Lung (tissue), 12 donors: ENCODE measurements around the gene RILPL1. TPM values are rescaled to one million over a fixed set of nuclear protein-coding genes. Genes with fewer than 3 reads are reported as not detected.
"Not testable (repeated sequence)": the region's sequence is repeated elsewhere in the genome, so short reads cannot be mapped to it uniquely, and the experiment has no call there.

ENCODE experiments used
- ATAC-seq: fragments of 200-7000 bp; cut with Tn5 transposase; one replicate; pipeline ENCODE4 v1.9.1; 2020; ENCODE audit warnings: moderate number of reproducible peaks; ENCODE audit not compliant: insufficient read depth, low FRiP score
- DNase-seq, 3 donors: peaks; one replicate each; pipeline ENCODE4 v3.0.0-alpha.2; 2013 to 2017
- H3K27ac ChIP-seq, 2 donors: one replicate each; pipeline ENCODE4 v1.5.1; 2013; ENCODE audit warnings: mild to moderate bottlenecking in 2 of 2, moderate library complexity in 2 of 2, control low read depth in 1 of 2, inconsistent platforms in 1 of 2, low read depth in 1 of 2, low read length in 1 of 2
- H3K27me3 ChIP-seq, 3 donors: one replicate each; pipeline ENCODE4 v1.5.1; 2013; ENCODE audit warnings: low read length in 2 of 3; ENCODE audit not compliant: control insufficient read depth in 3 of 3, insufficient read depth in 3 of 3
- H3K36me3 ChIP-seq, 4 donors: one replicate each; pipeline ENCODE4 v1.5.1; 2013; ENCODE audit warnings: low read length in 4 of 4, mild to moderate bottlenecking in 1 of 4, moderate library complexity in 1 of 4; ENCODE audit not compliant: control insufficient read depth in 4 of 4, insufficient read depth in 4 of 4
- H3K4me1 ChIP-seq, 5 donors: one replicate each; pipeline ENCODE4 v1.5.1; 2013; ENCODE audit warnings: low read length in 5 of 5, mild to moderate bottlenecking in 2 of 5, moderate library complexity in 1 of 5; ENCODE audit not compliant: control insufficient read depth in 5 of 5, insufficient read depth in 5 of 5
- H3K4me3 ChIP-seq: one replicate; pipeline ENCODE4 v1.5.1; 2013; ENCODE audit warnings: mild to moderate bottlenecking, control low read depth, moderate library complexity
- H3K9ac ChIP-seq, 2 donors: one replicate each; pipeline ENCODE4 v1.5.1; 2013; ENCODE audit warnings: low read length in 2 of 2, control low read depth in 1 of 2; ENCODE audit not compliant: insufficient read depth in 1 of 2
- H3K9me3 ChIP-seq, 4 donors: one replicate each; pipeline ENCODE4 v1.5.1; 2013; ENCODE audit warnings: low read length in 3 of 4, mild to moderate bottlenecking in 1 of 4, moderate library complexity in 1 of 4; ENCODE audit not compliant: control insufficient read depth in 4 of 4, insufficient read depth in 3 of 4
- WGBS, 2 donors: extraction: QIAGEN DNeasy Blood & Tissue Kit; methylation state at CpG; one replicate each; pipeline ENCODE4 v1.1.7; 2013; 5-methylcytosine and 5-hydroxymethylcytosine counted together
- polyA plus RNA-seq, 2 donors: library from polyadenylated mRNA; stranded (reverse); fragments of 200-250 nt; gene quantifications; one replicate each; pipeline ENCODE4 v1.2.1, GENCODE V29; 2013
- total RNA-seq, 2 donors: library from RNA; depleted of rRNA in 1 of 2; stranded (reverse); fragments of >200 nt in 1 of 2; gene quantifications; one replicate each; pipeline ENCODE4 v1.2.1, GENCODE V29; 2014 to 2021
- TF ChIP-seq, protein P1 (sequence below): IDR thresholded peaks from 2 replicates; pipeline ENCODE4 v1.5.1; 2012; ENCODE audit warnings: mild to moderate bottlenecking; ENCODE audit errors: control extremely low read depth, extremely low read depth
- donor health status: control.
- donor health status: control.
- donor health status: Bipolar disorder and iron deficiency.
- donor health status: healthy.
- donor health status: DM: yes; HTN: yes; CAD: no.

RILPL1 gene
- total and polyA plus RNA-seq, 4 donors = 9.5 to 14.6 (median 12.2) TPM

DNA sequence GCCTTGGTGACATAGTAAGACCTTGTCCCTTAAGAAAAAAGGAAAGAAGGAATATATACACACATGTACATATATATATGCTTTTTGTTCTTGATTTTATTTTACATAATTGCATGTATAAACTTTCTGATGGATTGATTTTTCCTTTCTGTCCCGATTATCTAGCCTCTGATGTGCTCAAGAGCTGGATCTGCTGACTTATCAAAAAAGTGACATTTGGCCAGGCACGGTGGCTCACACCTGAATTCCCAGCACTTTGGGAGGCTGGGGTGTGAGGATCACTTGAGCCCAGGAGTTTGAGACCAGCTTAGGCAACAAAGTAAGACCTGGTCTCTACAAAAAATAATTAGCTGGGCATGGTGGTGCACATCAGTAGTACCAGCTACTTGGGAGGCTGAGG is 63.5 kb downstream of the RILPL1 start:
- Histone ChIP-seq H3K9ac (no peak overlapping the region), H3K4me1 (peaks cover 0 to 2% (median 0%) of the 10 kb centered on the region in 5 donors), H3K27ac (no peak overlapping the region), H3K9me3 (no peaks in the 10 kb centered on the region), H3K27me3 (no peaks in the 10 kb centered on the region), H3K4me3 (no peak overlapping the region), H3K36me3 (peaks cover 9 to 28% (median 18%) of the 10 kb centered on the region in 4 donors)
- 92 to 95% methylated on average over 2 of the region's 2 CpGs for whole genome bisulfite sequencing, 2 donors
- ATAC-seq (no peak), DNase-seq (no peak)
- TF ChIP-seq, protein P1, sequence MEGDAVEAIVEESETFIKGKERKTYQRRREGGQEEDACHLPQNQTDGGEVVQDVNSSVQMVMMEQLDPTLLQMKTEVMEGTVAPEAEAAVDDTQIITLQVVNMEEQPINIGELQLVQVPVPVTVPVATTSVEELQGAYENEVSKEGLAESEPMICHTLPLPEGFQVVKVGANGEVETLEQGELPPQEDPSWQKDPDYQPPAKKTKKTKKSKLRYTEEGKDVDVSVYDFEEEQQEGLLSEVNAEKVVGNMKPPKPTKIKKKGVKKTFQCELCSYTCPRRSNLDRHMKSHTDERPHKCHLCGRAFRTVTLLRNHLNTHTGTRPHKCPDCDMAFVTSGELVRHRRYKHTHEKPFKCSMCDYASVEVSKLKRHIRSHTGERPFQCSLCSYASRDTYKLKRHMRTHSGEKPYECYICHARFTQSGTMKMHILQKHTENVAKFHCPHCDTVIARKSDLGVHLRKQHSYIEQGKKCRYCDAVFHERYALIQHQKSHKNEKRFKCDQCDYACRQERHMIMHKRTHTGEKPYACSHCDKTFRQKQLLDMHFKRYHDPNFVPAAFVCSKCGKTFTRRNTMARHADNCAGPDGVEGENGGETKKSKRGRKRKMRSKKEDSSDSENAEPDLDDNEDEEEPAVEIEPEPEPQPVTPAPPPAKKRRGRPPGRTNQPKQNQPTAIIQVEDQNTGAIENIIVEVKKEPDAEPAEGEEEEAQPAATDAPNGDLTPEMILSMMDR = no peak

DNA sequence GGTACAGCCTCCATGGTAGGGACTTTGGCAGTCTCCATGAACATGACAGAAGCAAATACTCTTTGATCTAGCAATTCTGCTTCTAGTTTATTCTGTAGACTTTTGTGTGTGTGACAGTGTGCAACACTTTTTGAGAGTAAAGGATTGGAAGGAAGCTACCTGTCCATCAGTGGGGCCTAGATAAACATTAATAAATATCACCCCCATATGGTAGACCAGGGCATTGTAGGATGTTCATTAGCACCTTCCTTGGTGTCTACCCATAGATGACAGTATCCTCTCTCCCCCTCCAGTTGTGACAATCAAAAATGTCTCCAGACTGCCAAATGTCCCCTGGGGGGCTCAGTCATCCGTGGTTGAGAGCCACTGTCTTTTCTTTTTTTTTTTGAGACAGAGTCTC is 64.7 kb downstream of the RILPL1 start:
- TF ChIP-seq, protein P1 = no peak
- H3K9me3 ChIP-seq = no peaks in the 10 kb centered on the region
- no peak for DNase-seq
- H3K4me1 ChIP-seq = peaks cover 0 to 2% (median 0%) of the 10 kb centered on the region in 5 donors
- 25 to 52% methylated on average over 1 of the region's 1 CpG for WGBS, 2 donors
- ATAC-seq = no peak
- H3K36me3 ChIP-seq = peaks cover 9 to 35% (median 18%) of the 10 kb centered on the region in 4 donors
- no peaks in the 10 kb centered on the region for H3K27me3 ChIP-seq
- H3K27ac ChIP-seq = no peak overlapping the region
- H3K9ac ChIP-seq = no peak overlapping the region
- no peak overlapping the region for H3K4me3 ChIP-seq

DNA sequence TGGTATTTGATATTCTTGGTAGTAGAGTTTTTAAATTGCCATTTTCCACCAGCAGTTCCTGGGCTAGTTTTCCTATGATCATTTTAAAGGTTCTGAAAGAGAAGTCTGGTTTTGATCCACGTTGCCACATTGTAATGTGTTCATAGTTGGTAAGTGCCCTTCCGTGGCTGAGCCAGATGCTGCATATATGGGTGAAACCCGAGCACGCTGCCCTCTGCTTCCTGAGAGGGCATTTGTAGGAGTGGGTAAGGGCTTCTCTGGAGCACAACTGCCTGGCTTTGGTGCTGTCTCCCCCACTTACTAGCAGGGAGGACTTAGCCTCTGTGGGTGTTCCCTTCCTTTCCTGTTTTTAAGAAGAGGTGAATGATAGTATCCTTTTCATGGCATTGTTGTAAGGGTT is 68.4 kb downstream of the RILPL1 start:
- Histone ChIP-seq H3K9ac (no peak overlapping the region), H3K36me3 (peaks cover 3 to 24% (median 8%) of the 10 kb centered on the region in 4 donors), H3K4me1 (no peaks in the 10 kb centered on the region), H3K27ac (no peak overlapping the region), H3K4me3 (no peak overlapping the region), H3K27me3 (no peaks in the 10 kb centered on the region), H3K9me3 (no peaks in the 10 kb centered on the region)
- TF ChIP-seq, protein P1 = no peak
- WGBS, 2 donors = 70 to 82% methylated on average over 4 of the region's 4 CpGs
- no peak for ATAC-seq
- DNase-seq = no peak

DNA sequence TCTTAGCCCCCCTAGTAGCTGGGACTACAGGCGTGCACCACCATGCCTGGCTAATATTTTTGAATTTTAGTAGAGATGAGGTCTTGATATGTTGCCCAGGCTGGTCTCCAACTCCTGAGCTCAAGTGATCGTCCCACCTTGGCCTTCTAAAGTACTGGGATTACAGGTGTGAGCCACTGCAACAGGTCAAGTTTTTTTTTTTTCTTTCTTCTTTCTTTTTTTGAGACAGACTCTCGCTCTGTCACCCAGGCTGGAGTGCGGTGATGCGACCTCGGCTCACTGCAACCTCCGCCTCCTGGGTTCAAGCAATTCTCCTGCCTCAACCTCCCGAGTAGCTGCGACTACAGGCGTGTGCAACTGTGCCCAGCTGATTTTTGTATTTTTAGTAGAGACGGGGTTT is 70.3 kb downstream of the RILPL1 start:
- not testable (repeated sequence) for ATAC-seq, H3K4me3 ChIP-seq, H3K27ac ChIP-seq, H3K9me3 ChIP-seq, H3K4me1 ChIP-seq, H3K9ac ChIP-seq, H3K27me3 ChIP-seq, DNase-seq
- WGBS, 2 donors = 97% methylated on average over 11 of the region's 11 CpGs
- H3K36me3 ChIP-seq = peaks cover 0 to 18% (median 6%) of the 10 kb centered on the region in 4 donors
